ENCODE data around the gene DCST2.

Gene DCST2

GRCh38 chr1:155030243-155030795 is 3.3 kb downstream of the DCST2 start:
- no peak for TF ChIP-seq CTCF (IDR thresholded peaks at IDR 0.05; ENCODE audit: insufficient read depth, low read length)
- no peak for TF ChIP-seq SPI1 (IDR thresholded peaks at IDR 0.05; ENCODE audit: borderline replicate concordance, low read depth)
- TF ChIP-seq GABPA (IDR thresholded peaks at IDR 0.05; ENCODE audit: low read depth) = no peak
- TF ChIP-seq POLR2AphosphoS5 (IDR thresholded peaks at IDR 0.05; ENCODE audit: low read depth) = no peak
- TF ChIP-seq REST (IDR thresholded peaks at IDR 0.05; ENCODE audit: insufficient replicate concordance, low read depth) = no peak
- no peak overlapping the region for H3K27ac ChIP-seq (replicated peaks)
- H3K27me3 ChIP-seq (ENCODE audit: insufficient read depth, poor library complexity, severe bottlenecking) = no peaks in the 10 kb centered on the region
- H3K4me3 ChIP-seq (replicated peaks; ENCODE audit: insufficient read depth, low read length) = no peak overlapping the region
- DNase-seq (ENCODE audit: low read depth in 1 of 2, low spot score in 1 of 2) = no peak

- TF ChIP-seq SPI1 (IDR thresholded peaks at IDR 0.05; ENCODE audit: borderline replicate concordance, low read depth) = no peak
- TF ChIP-seq GABPA (IDR thresholded peaks at IDR 0.05; ENCODE audit: low read depth) = no peak
- TF ChIP-seq POLR2AphosphoS5 (IDR thresholded peaks at IDR 0.05; ENCODE audit: low read depth) = no peak
- TF ChIP-seq CTCF (IDR thresholded peaks at IDR 0.05; ENCODE audit: insufficient read depth, low read length) = no peak
- TF ChIP-seq REST (IDR thresholded peaks at IDR 0.05; ENCODE audit: insufficient replicate concordance, low read depth) = no peak
- DNase-seq (ENCODE audit: low read depth in 1 of 2, low spot score in 1 of 2) = no peak
- no peak overlapping the region for H3K4me3 ChIP-seq (replicated peaks; ENCODE audit: insufficient read depth, low read length)
- no peak overlapping the region for H3K27ac ChIP-seq (replicated peaks)
- no peaks in the 10 kb centered on the region for H3K27me3 ChIP-seq (ENCODE audit: insufficient read depth, poor library complexity, severe bottlenecking)
Measured at GRCh38 chr1:155029513-155030242, 3.9 kb downstream of the DCST2 start.

- no peak overlapping the region for H3K27ac ChIP-seq (replicated peaks)
- TF ChIP-seq CTCF (IDR thresholded peaks at IDR 0.05; ENCODE audit: insufficient read depth, low read length) (no peak), POLR2AphosphoS5 (IDR thresholded peaks at IDR 0.05; ENCODE audit: low read depth) (no peak), GABPA (IDR thresholded peaks at IDR 0.05; ENCODE audit: low read depth) (no peak), SPI1 (IDR thresholded peaks at IDR 0.05; ENCODE audit: borderline replicate concordance, low read depth) (no peak), REST (IDR thresholded peaks at IDR 0.05; ENCODE audit: insufficient replicate concordance, low read depth) (no peak)
- no peak overlapping the region for H3K4me3 ChIP-seq (replicated peaks; ENCODE audit: insufficient read depth, low read length)
- no peaks in the 10 kb centered on the region for H3K27me3 ChIP-seq (ENCODE audit: insufficient read depth, poor library complexity, severe bottlenecking)
- no peak for DNase-seq (ENCODE audit: low read depth in 1 of 2, low spot score in 1 of 2)
Measured at GRCh38 chr1:155026588-155026987, 7.0 kb downstream of the DCST2 start.
